H9 (cell line): Measurements from ENCODE around the gene GPC6. TPM values are rescaled to one million over a fixed set of nuclear protein-coding genes. Genes with fewer than 3 reads are reported as not detected.

Experiments
- DNase-seq: peaks from one replicate; pipeline ENCODE4 v3.0.0-alpha.2; 2017
- H2AFZ ChIP-seq: one replicate; pipeline ENCODE4 v1.6.1; 2013; ENCODE audit warnings: mild to moderate bottlenecking, low read length, control low read depth, moderate library complexity
- H2AK5ac ChIP-seq: 2 replicates; pipeline ENCODE4 v1.6.1; 2013; ENCODE audit warnings: low read length, control low read depth, mixed read lengths; ENCODE audit not compliant: insufficient read length
- H2BK120ac ChIP-seq: one replicate; pipeline ENCODE4 v1.6.1; 2013; ENCODE audit warnings: low read depth, mild to moderate bottlenecking, low read length, control low read depth, inconsistent platforms; ENCODE audit not compliant: poor library complexity, severe bottlenecking
- H2BK12ac ChIP-seq: 2 replicates; pipeline ENCODE4 v1.6.1; 2013; ENCODE audit warnings: low read length, control low read depth, mixed read lengths, low read depth; ENCODE audit not compliant: insufficient read length
- H2BK15ac ChIP-seq: 2 replicates; pipeline ENCODE4 v1.6.1; 2013; ENCODE audit warnings: low read depth, low read length, control low read depth
- H2BK20ac ChIP-seq: one replicate; pipeline ENCODE4 v1.6.1; 2013; ENCODE audit warnings: low read depth, mild to moderate bottlenecking, low read length, control low read depth, inconsistent platforms; ENCODE audit not compliant: poor library complexity, severe bottlenecking
- H2BK5ac ChIP-seq: 2 replicates; pipeline ENCODE4 v1.6.1; 2013; ENCODE audit warnings: low read length, control low read depth, mixed read lengths; ENCODE audit not compliant: insufficient read length
- H3K14ac ChIP-seq: 2 replicates; pipeline ENCODE4 v1.6.1; 2013; ENCODE audit warnings: low read length, control low read depth; ENCODE audit not compliant: insufficient read depth
- H3K18ac ChIP-seq: 2 replicates; pipeline ENCODE4 v1.6.1; 2013; ENCODE audit warnings: low read depth, mild to moderate bottlenecking, mixed read lengths, low read length, control low read depth; ENCODE audit not compliant: insufficient read length
- H3K23ac ChIP-seq: 2 replicates; pipeline ENCODE4 v1.6.1; 2013; ENCODE audit warnings: low read length, control low read depth, mixed read lengths, low read depth; ENCODE audit not compliant: insufficient read length
- H3K23me2 ChIP-seq: 2 replicates; pipeline ENCODE4 v1.6.1; 2013; ENCODE audit warnings: low read depth, mild to moderate bottlenecking, mixed read lengths, low read length, control low read depth; ENCODE audit not compliant: insufficient read length, poor library complexity, severe bottlenecking
- H3K27ac ChIP-seq: 2 replicates; pipeline ENCODE4 v1.5.1; 2013; ENCODE audit warnings: low read length, control low read depth, mixed read lengths, low read depth; ENCODE audit not compliant: insufficient read length
- H3K27me3 ChIP-seq: 2 replicates; pipeline ENCODE4 v1.6.1; 2013; ENCODE audit warnings: low read length, control low read depth, inconsistent platforms; ENCODE audit not compliant: insufficient read depth
- H3K4ac ChIP-seq: 2 replicates; pipeline ENCODE4 v1.6.1; 2013; ENCODE audit warnings: low read depth, mild to moderate bottlenecking, control low read depth, inconsistent platforms, low read length, moderate library complexity
- H3K4me1 ChIP-seq: 2 replicates; pipeline ENCODE4 v1.6.1; 2013; ENCODE audit warnings: low read length, control low read depth, inconsistent platforms; ENCODE audit not compliant: insufficient read depth
- H3K4me2 ChIP-seq: 2 replicates; pipeline ENCODE4 v1.6.1; 2013; ENCODE audit warnings: low read length, control low read depth, mixed read lengths; ENCODE audit not compliant: insufficient read length, insufficient read depth
- H3K56ac ChIP-seq: 2 replicates; pipeline ENCODE4 v1.6.1; 2013; ENCODE audit warnings: low read depth, mild to moderate bottlenecking, mixed read lengths, low read length, control low read depth; ENCODE audit not compliant: insufficient read length
- H3K79me1 ChIP-seq: 2 replicates; pipeline ENCODE4 v1.6.1; 2013; ENCODE audit warnings: low read depth, mild to moderate bottlenecking, moderate library complexity, low read length, control low read depth, inconsistent platforms; ENCODE audit not compliant: insufficient read depth, poor library complexity, severe bottlenecking
- H3K79me2 ChIP-seq: 2 replicates; pipeline ENCODE4 v1.6.1; 2013; ENCODE audit warnings: low read length, control low read depth, inconsistent platforms; ENCODE audit not compliant: insufficient read depth
- H3K9ac ChIP-seq: 2 replicates; pipeline ENCODE4 v1.6.1; 2013; ENCODE audit warnings: low read length, control low read depth, mixed read lengths; ENCODE audit not compliant: insufficient read length; ENCODE audit errors: extremely low read depth
- H3K9me3 ChIP-seq: one replicate; pipeline ENCODE4 v1.6.1; 2013; ENCODE audit warnings: low read depth, low read length, inconsistent platforms; ENCODE audit not compliant: control insufficient read depth
- H3T11ph ChIP-seq: one replicate; pipeline ENCODE4 v1.6.1; 2013; ENCODE audit warnings: mild to moderate bottlenecking, low read length, control low read depth, inconsistent platforms
- H4K20me1 ChIP-seq: one replicate; pipeline ENCODE4 v1.6.1; 2013; ENCODE audit not compliant: control insufficient read depth, insufficient read length, insufficient read depth
- H4K5ac ChIP-seq: 2 replicates; pipeline ENCODE4 v1.6.1; 2013; ENCODE audit warnings: low read depth, mild to moderate bottlenecking, mixed read lengths, low read length, control low read depth; ENCODE audit not compliant: insufficient read length
- H4K8ac ChIP-seq: replicated peaks from 2 replicates; pipeline ENCODE4 v1.6.1; 2013; ENCODE audit warnings: low read length, control low read depth, mixed read lengths, low read depth; ENCODE audit not compliant: insufficient read length
- H4K91ac ChIP-seq: 2 replicates; pipeline ENCODE4 v1.6.1; 2013; ENCODE audit warnings: low read depth, mild to moderate bottlenecking, moderate library complexity, mixed read lengths, low read length, control low read depth; ENCODE audit not compliant: insufficient read length
- H3K27ac Mint-ChIP-seq, 3 experiments: 2 replicates in 2 of 3; 3 replicates in 1 of 3; pipeline ENCODE4 v1.8.0; 2020 to 2021; ENCODE audit warnings: mixed read lengths in 3 of 3, mild to moderate bottlenecking in 1 of 3, moderate library complexity in 1 of 3
- H3K27me3 Mint-ChIP-seq: 2 replicates; pipeline ENCODE4 v1.8.0; 2021; ENCODE audit warnings: low read depth, mild to moderate bottlenecking, moderate library complexity, mixed read lengths
- H3K36me3 Mint-ChIP-seq, 3 experiments: 2 replicates in 2 of 3; 3 replicates in 1 of 3; pipeline ENCODE4 v1.8.0; 2020 to 2021; ENCODE audit warnings: low read depth in 3 of 3, mixed read lengths in 3 of 3; ENCODE audit not compliant: insufficient read depth in 1 of 3
- H3K4me1 Mint-ChIP-seq, 2 experiments: 2 replicates each; pipeline ENCODE4 v1.8.0; 2020; ENCODE audit warnings: mixed read lengths in 2 of 2
- H3K4me3 Mint-ChIP-seq, 2 experiments: 2 replicates in 1 of 2; 3 replicates in 1 of 2; pipeline ENCODE4 v1.8.0; 2020 to 2021; ENCODE audit warnings: mild to moderate bottlenecking in 2 of 2, mixed read lengths in 2 of 2, moderate library complexity in 1 of 2
- H3K9me3 Mint-ChIP-seq, 2 experiments: 2 replicates in 1 of 2; 3 replicates in 1 of 2; pipeline ENCODE4 v1.8.0; 2020; ENCODE audit warnings: mild to moderate bottlenecking in 2 of 2, mixed read lengths in 2 of 2, moderate library complexity in 1 of 2
- WGBS: extraction: QIAGEN DNeasy Blood & Tissue Kit; methylation state at CpG from one replicate; pipeline ENCODE4 v1.1.7; 2013; ENCODE audit warnings: missing lambda C conversion rate, low lambda C conversion rate, mixed read lengths; ENCODE audit not compliant: insufficient read length; ENCODE audit errors: extremely low coverage; 5-methylcytosine and 5-hydroxymethylcytosine counted together
- total RNA-seq: library from RNA; stranded (reverse); gene quantifications from 2 replicates; pipeline ENCODE4 v1.2.1, GENCODE V29; 2021
- TF ChIP-seq, protein P1 (sequence below): fragments of 200-600 bp; sonication (generic); conservative IDR thresholded peaks from 3 replicates; pipeline ENCODE4 v1.8.0; 2021; ENCODE audit warnings: antibody characterized with exemption, mild to moderate bottlenecking

Gene GPC6
- total RNA-seq, 1 experiment from 2014 or later = 15.6 TPM

DNA sequence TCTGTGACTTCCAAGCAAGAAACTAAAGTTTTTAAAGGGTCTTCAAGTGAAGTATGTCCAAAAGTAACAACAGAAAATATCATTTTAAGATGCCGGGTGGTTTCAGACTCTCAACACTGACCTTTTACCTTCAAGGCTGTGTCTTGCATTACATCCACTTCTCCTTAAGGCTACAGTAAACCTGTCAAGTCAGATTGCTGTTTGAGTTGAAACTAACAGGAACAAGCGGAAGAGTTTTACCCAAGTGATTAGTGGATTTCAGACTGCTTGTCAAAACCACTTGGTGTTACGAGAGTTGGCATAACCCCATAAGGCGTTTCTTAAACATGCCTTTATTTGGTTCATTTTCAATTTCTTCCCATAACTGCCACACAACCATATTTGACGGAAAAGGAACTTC, 969.8 kb downstream of the GPC6 start:
- Histone ChIP-seq H4K5ac (no peak overlapping the region), H4K91ac (no peak overlapping the region), H2BK20ac (no peak overlapping the region), H3K23ac (no peak overlapping the region), H4K20me1 (no peaks in the 10 kb centered on the region), H3T11ph (no peak overlapping the region), H3K23me2 (no peaks in the 10 kb centered on the region), H3K56ac (no peak overlapping the region), H3K27ac (no peak overlapping the region), H2BK120ac (no peak overlapping the region), H3K27me3 (no peaks in the 10 kb centered on the region), H3K4ac (no peak overlapping the region), H3K79me1 (no peaks in the 10 kb centered on the region), H3K9ac (no peak overlapping the region), H3K14ac (no peak overlapping the region), H3K9me3 (no peaks in the 10 kb centered on the region), H4K8ac (no peak overlapping the region), H3K18ac (no peak overlapping the region), H2BK12ac (no peak overlapping the region), H2AK5ac (no peak overlapping the region), H2BK15ac (no peak overlapping the region), H3K79me2 (no peaks in the 10 kb centered on the region), H2BK5ac (no peak overlapping the region), H2AFZ (no peak overlapping the region), H3K4me2 (no peak overlapping the region), H3K4me1 (no peaks in the 10 kb centered on the region)
- Mint-ChIP-seq H3K4me3 (no peak overlapping the region), H3K27ac (no peak overlapping the region), H3K4me1 (peaks cover 2 to 5% of the 10 kb centered on the region in 2 experiments; a peak in 2 of 4 replicates), H3K36me3 (no peaks in the 10 kb centered on the region), H3K27me3 (no peaks in the 10 kb centered on the region), H3K9me3 (no peaks in the 10 kb centered on the region)
- DNase-seq = no peak
- TF ChIP-seq, protein P1, sequence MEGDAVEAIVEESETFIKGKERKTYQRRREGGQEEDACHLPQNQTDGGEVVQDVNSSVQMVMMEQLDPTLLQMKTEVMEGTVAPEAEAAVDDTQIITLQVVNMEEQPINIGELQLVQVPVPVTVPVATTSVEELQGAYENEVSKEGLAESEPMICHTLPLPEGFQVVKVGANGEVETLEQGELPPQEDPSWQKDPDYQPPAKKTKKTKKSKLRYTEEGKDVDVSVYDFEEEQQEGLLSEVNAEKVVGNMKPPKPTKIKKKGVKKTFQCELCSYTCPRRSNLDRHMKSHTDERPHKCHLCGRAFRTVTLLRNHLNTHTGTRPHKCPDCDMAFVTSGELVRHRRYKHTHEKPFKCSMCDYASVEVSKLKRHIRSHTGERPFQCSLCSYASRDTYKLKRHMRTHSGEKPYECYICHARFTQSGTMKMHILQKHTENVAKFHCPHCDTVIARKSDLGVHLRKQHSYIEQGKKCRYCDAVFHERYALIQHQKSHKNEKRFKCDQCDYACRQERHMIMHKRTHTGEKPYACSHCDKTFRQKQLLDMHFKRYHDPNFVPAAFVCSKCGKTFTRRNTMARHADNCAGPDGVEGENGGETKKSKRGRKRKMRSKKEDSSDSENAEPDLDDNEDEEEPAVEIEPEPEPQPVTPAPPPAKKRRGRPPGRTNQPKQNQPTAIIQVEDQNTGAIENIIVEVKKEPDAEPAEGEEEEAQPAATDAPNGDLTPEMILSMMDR = no peak
- WGBS = no CpG with 5 or more reads among the region's 5 CpGs
